Measurements from ENCODE around the gene IL16.

DNA sequence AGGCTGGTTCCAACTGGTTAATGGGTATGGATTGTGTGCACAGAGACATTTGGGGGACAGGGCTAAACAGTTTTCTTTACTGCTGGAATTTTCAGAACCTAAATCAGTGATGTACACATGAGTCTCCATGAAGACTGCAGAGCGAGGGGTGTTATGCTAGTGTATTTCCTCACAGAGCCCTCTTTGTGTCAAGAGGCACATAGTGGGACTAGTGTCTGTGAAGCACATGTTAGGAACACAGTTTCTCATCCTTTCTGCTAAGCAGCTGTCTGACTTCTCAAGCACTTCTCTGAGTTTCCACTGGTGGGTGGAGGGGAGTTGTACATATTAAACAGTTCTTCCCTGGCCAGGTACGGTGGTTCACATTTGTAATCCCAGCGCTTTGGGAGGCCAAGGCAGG, 136.7 kb downstream of the IL16 start:
- TF ChIP-seq, protein P1, sequence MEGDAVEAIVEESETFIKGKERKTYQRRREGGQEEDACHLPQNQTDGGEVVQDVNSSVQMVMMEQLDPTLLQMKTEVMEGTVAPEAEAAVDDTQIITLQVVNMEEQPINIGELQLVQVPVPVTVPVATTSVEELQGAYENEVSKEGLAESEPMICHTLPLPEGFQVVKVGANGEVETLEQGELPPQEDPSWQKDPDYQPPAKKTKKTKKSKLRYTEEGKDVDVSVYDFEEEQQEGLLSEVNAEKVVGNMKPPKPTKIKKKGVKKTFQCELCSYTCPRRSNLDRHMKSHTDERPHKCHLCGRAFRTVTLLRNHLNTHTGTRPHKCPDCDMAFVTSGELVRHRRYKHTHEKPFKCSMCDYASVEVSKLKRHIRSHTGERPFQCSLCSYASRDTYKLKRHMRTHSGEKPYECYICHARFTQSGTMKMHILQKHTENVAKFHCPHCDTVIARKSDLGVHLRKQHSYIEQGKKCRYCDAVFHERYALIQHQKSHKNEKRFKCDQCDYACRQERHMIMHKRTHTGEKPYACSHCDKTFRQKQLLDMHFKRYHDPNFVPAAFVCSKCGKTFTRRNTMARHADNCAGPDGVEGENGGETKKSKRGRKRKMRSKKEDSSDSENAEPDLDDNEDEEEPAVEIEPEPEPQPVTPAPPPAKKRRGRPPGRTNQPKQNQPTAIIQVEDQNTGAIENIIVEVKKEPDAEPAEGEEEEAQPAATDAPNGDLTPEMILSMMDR (conservative IDR thresholded peaks at IDR 0.05; ENCODE audit: low read length): no peak
- TF ChIP-seq EZH2phosphoT487 (IDR thresholded peaks at IDR 0.05; ENCODE audit: borderline replicate concordance, low read depth, low read length): no peak

Measured in OCI-LY7 (cell line).